Liver (tissue), 9 donors: ENCODE results near the gene LYG1. TPM values are rescaled to one million over a fixed set of nuclear protein-coding genes. Genes with fewer than 3 reads are reported as not detected.

Experiments used
- DNase-seq: peaks from one replicate; pipeline ENCODE4 v3.0.0-alpha.2; 2017; ENCODE audit warnings: low spot score
- H3K27ac ChIP-seq, 2 donors: one replicate each; pipeline ENCODE4 v1.7.0; 2013; ENCODE audit warnings: inconsistent platforms in 2 of 2, low read length in 2 of 2, control low read depth in 1 of 2, low read depth in 1 of 2, mild to moderate bottlenecking in 1 of 2
- H3K27me3 ChIP-seq, 4 donors: one replicate each; pipeline versions ENCODE4 v1.6.1 to v1.7.0; 2013; ENCODE audit warnings: low read length in 3 of 4, inconsistent platforms in 1 of 4, mild to moderate bottlenecking in 1 of 4, moderate library complexity in 1 of 4; ENCODE audit not compliant: control insufficient read depth in 4 of 4, insufficient read depth in 4 of 4
- H3K36me3 ChIP-seq, 4 donors: one replicate each; pipeline versions ENCODE4 v1.6.1 to v1.7.0; 2013; ENCODE audit warnings: low read length in 3 of 4, mild to moderate bottlenecking in 3 of 4, low read depth in 1 of 4, moderate library complexity in 1 of 4; ENCODE audit not compliant: control insufficient read depth in 4 of 4, insufficient read depth in 3 of 4
- H3K4me1 ChIP-seq, 4 donors: one replicate each; pipeline versions ENCODE4 v1.6.1 to v1.7.0; 2013; ENCODE audit warnings: low read length in 3 of 4, mild to moderate bottlenecking in 3 of 4, moderate library complexity in 1 of 4; ENCODE audit not compliant: control insufficient read depth in 4 of 4, insufficient read depth in 4 of 4
- H3K4me3 ChIP-seq, 3 donors: one replicate each; pipeline versions ENCODE4 v1.6.1 to v1.7.0; 2013; ENCODE audit warnings: low read length in 3 of 3, control low read depth in 1 of 3, low read depth in 1 of 3, mild to moderate bottlenecking in 1 of 3
- H3K9ac ChIP-seq, 2 donors: one replicate each; pipeline ENCODE4 v1.7.0; 2013; ENCODE audit warnings: low read length in 2 of 2, mild to moderate bottlenecking in 2 of 2, moderate library complexity in 2 of 2, control low read depth in 1 of 2, low read depth in 1 of 2
- H3K9me3 ChIP-seq, 4 donors: one replicate each; pipeline versions ENCODE4 v1.6.1 to v1.7.0; 2013; ENCODE audit warnings: low read length in 3 of 4; ENCODE audit not compliant: control insufficient read depth in 4 of 4
- ATF3 ChIP-seq: IDR thresholded peaks from 2 replicates; pipeline ENCODE4 v1.6.1; 2016; ENCODE audit warnings: antibody characterized with exemption
- EGR1 ChIP-seq, 2 donors: IDR thresholded peaks; 2 replicates each; pipeline ENCODE4 v1.6.1; 2016 to 2018; ENCODE audit warnings: antibody characterized with exemption in 2 of 2, low read depth in 2 of 2
- FOXA1 ChIP-seq: IDR thresholded peaks from 2 replicates; pipeline ENCODE4 v1.6.1; 2016; ENCODE audit warnings: antibody characterized with exemption
- FOXA2 ChIP-seq: IDR thresholded peaks from 2 replicates; pipeline ENCODE4 v1.6.1; 2016; ENCODE audit warnings: antibody characterized with exemption
- GABPA ChIP-seq, 2 donors: IDR thresholded peaks in 1 of 2; conservative IDR thresholded peaks in 1 of 2; 2 replicates each; pipeline ENCODE4 v1.6.1; 2016; ENCODE audit warnings: antibody characterized with exemption in 2 of 2, mild to moderate bottlenecking in 1 of 2, moderate library complexity in 1 of 2
- HNF4A ChIP-seq, 2 donors: conservative IDR thresholded peaks; 2 replicates each; pipeline ENCODE4 v1.6.1; 2016; ENCODE audit warnings: antibody characterized with exemption in 2 of 2, mild to moderate bottlenecking in 2 of 2
- HNF4G ChIP-seq: IDR thresholded peaks from 2 replicates; pipeline ENCODE4 v1.6.1; 2016; ENCODE audit warnings: antibody characterized with exemption
- JUND ChIP-seq, 2 donors: IDR thresholded peaks; 2 replicates each; pipeline ENCODE4 v1.6.1; 2016; ENCODE audit warnings: antibody characterized with exemption in 2 of 2
- MAX ChIP-seq: IDR thresholded peaks from 2 replicates; pipeline ENCODE4 v1.6.1; 2016; ENCODE audit warnings: antibody characterized with exemption
- NR2F2 ChIP-seq: IDR thresholded peaks from 2 replicates; pipeline ENCODE4 v1.6.1; 2016; ENCODE audit warnings: antibody characterized with exemption
- RAD21 ChIP-seq, 2 donors: IDR thresholded peaks; 2 replicates each; pipeline ENCODE4 v1.6.1; 2016; ENCODE audit warnings: antibody characterized with exemption in 2 of 2, mild to moderate bottlenecking in 2 of 2
- RXRA ChIP-seq, 2 donors: IDR thresholded peaks; 2 replicates each; pipeline ENCODE4 v1.6.1; 2017 to 2018; ENCODE audit warnings: antibody characterized with exemption in 2 of 2, mild to moderate bottlenecking in 1 of 2
- TAF1 ChIP-seq: conservative IDR thresholded peaks from 2 replicates; pipeline ENCODE4 v1.6.1; 2016; ENCODE audit warnings: antibody characterized with exemption, mild to moderate bottlenecking
- YY1 ChIP-seq: IDR thresholded peaks from 2 replicates; pipeline ENCODE4 v1.6.1; 2016; ENCODE audit warnings: antibody characterized with exemption, mild to moderate bottlenecking
- ZBTB33 ChIP-seq: IDR thresholded peaks from 2 replicates; pipeline ENCODE4 v1.6.1; 2016; ENCODE audit warnings: antibody characterized with exemption
- WGBS: extraction: QIAGEN DNeasy Blood & Tissue Kit; methylation state at CpG from one replicate; pipeline ENCODE4 v1.1.7; 2013; 5-methylcytosine and 5-hydroxymethylcytosine counted together
- polyA plus RNA-seq, 2 donors: library from polyadenylated mRNA; stranded (reverse) in 1 of 2; unstranded in 1 of 2; fragments of 200-250 nt in 1 of 2; fragments of >200 nt in 1 of 2; fragmentation: Nextera tagmentation in 1 of 2; extraction: Ambion mirVana in 1 of 2; gene quantifications; one replicate each; pipeline versions ENCODE4 v1.2.1 to v1.2.3, GENCODE V29; 2013 to 2015
- total RNA-seq, 2 donors: library from RNA; depleted of rRNA; stranded (reverse); fragments of >200 nt; gene quantifications; one replicate each; pipeline ENCODE4 v1.2.3, GENCODE V29; 2014
- TF ChIP-seq, protein P1 (sequence below): IDR thresholded peaks from 2 replicates; pipeline ENCODE4 v1.6.1; 2016; ENCODE audit warnings: antibody characterized with exemption, mild to moderate bottlenecking
- TF ChIP-seq, protein P2 (sequence below): fragments of 150-350 bp; IDR thresholded peaks from 2 replicates; pipeline ENCODE4 v1.5.1; 2017; ENCODE audit warnings: improper control_type of control experiment, low read depth, low read length; ENCODE audit not compliant: missing input control
- donor health status: healthy.
- donor health status: healthy.
- donor health status: healthy.
- donor health status: healthy.
- donor health status: healthy.

LYG1 gene
- total and polyA plus RNA-seq, 4 donors, result 0.14 to 0.85 (median 0.55) TPM

- no peaks in the 10 kb centered on the region for H3K27me3 ChIP-seq
- 94% methylated on average over 2 of the region's 2 CpGs for WGBS
These were observed 3.0 kb downstream of the LYG1 start for GRCh38 chr2:99297994-99298393.

More at GRCh38 chr2:99297994-99298393, 3.0 kb downstream of the LYG1 start:
- no peak overlapping the region for H3K27ac ChIP-seq
- no peak overlapping the region for H3K4me3 ChIP-seq
- TF ChIP-seq HNF4G, result no peak
- no peak for TF ChIP-seq MAX
- TF ChIP-seq FOXA1, result no peak
- no peak for TF ChIP-seq ATF3
- TF ChIP-seq, protein P1, sequence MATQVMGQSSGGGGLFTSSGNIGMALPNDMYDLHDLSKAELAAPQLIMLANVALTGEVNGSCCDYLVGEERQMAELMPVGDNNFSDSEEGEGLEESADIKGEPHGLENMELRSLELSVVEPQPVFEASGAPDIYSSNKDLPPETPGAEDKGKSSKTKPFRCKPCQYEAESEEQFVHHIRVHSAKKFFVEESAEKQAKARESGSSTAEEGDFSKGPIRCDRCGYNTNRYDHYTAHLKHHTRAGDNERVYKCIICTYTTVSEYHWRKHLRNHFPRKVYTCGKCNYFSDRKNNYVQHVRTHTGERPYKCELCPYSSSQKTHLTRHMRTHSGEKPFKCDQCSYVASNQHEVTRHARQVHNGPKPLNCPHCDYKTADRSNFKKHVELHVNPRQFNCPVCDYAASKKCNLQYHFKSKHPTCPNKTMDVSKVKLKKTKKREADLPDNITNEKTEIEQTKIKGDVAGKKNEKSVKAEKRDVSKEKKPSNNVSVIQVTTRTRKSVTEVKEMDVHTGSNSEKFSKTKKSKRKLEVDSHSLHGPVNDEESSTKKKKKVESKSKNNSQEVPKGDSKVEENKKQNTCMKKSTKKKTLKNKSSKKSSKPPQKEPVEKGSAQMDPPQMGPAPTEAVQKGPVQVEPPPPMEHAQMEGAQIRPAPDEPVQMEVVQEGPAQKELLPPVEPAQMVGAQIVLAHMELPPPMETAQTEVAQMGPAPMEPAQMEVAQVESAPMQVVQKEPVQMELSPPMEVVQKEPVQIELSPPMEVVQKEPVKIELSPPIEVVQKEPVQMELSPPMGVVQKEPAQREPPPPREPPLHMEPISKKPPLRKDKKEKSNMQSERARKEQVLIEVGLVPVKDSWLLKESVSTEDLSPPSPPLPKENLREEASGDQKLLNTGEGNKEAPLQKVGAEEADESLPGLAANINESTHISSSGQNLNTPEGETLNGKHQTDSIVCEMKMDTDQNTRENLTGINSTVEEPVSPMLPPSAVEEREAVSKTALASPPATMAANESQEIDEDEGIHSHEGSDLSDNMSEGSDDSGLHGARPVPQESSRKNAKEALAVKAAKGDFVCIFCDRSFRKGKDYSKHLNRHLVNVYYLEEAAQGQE, result no peak
- TF ChIP-seq RXRA (IDR thresholded peaks at IDR 0.05), result no peak
- no peak for TF ChIP-seq TAF1
- TF ChIP-seq HNF4A (conservative IDR thresholded peaks at IDR 0.05), result no peak
- TF ChIP-seq JUND (IDR thresholded peaks at IDR 0.05), result no peak
- no peak for TF ChIP-seq FOXA2
- no peak for TF ChIP-seq ZBTB33
- TF ChIP-seq RAD21 (IDR thresholded peaks at IDR 0.05), result no peak
- TF ChIP-seq, protein P2, sequence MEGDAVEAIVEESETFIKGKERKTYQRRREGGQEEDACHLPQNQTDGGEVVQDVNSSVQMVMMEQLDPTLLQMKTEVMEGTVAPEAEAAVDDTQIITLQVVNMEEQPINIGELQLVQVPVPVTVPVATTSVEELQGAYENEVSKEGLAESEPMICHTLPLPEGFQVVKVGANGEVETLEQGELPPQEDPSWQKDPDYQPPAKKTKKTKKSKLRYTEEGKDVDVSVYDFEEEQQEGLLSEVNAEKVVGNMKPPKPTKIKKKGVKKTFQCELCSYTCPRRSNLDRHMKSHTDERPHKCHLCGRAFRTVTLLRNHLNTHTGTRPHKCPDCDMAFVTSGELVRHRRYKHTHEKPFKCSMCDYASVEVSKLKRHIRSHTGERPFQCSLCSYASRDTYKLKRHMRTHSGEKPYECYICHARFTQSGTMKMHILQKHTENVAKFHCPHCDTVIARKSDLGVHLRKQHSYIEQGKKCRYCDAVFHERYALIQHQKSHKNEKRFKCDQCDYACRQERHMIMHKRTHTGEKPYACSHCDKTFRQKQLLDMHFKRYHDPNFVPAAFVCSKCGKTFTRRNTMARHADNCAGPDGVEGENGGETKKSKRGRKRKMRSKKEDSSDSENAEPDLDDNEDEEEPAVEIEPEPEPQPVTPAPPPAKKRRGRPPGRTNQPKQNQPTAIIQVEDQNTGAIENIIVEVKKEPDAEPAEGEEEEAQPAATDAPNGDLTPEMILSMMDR, result no peak
- no peak for TF ChIP-seq NR2F2
- TF ChIP-seq GABPA (IDR thresholded peaks at IDR 0.05 in 1 of 2, conservative IDR thresholded peaks at IDR 0.05 in 1 of 2), result no peak
- no peak for TF ChIP-seq EGR1 (IDR thresholded peaks at IDR 0.05; ENCODE audit: low read depth in 2 of 2)
- TF ChIP-seq YY1, result no peak
- no peak for DNase-seq
- H3K36me3 ChIP-seq, result peaks cover 0 to 5% (median 2%) of the 10 kb centered on the region in 4 donors
- no peaks in the 10 kb centered on the region for H3K4me1 ChIP-seq
- H3K9me3 ChIP-seq, result no peaks in the 10 kb centered on the region
- H3K9ac ChIP-seq, result no peak overlapping the region
